ENCODE results near the gene ATP5PF. TPM values are rescaled to one million over a fixed set of nuclear protein-coding genes. Genes with fewer than 3 reads are reported as not detected.

ATP5PF gene
- 41.3 and 48.7 TPM in 2 replicates for total RNA-seq

GRCh38 chr21:25734904-25735645, at the start of gene ATP5PF, which contains the start of gene GABPA:
Gene ATP5PF, minus strand, starts transcription at chr21:25734904. Its CDS starts 5,110 bp downstream, at chr21:25729794.
Gene GABPA, plus strand, starts transcription at chr21:25734972. Its CDS starts 6,627 bp downstream, at chr21:25741599.

Other genes starting within 250 kb of the ATP5PF start
- 25.5 and 26.2 TPM in 2 replicates for gene MRPL39, start 127.4 kb downstream of the ATP5PF start, total RNA-seq
- 1.5 and 1.9 TPM in 2 replicates for gene JAM2, start 95.6 kb downstream of the ATP5PF start, total RNA-seq
- gene GABPA, start 68 bp upstream of the ATP5PF start, total RNA-seq: 28.2 and 29.0 TPM in 2 replicates